HG03135 (cell line): Measurements from ENCODE around the gene CREB3L2.
"Not testable (repeated sequence)": the region's sequence is repeated elsewhere in the genome, so short reads cannot be mapped to it uniquely, and the experiment has no call there.

Experiments used
- ATAC-seq: cut with Tn5 transposase; IDR thresholded peaks from one replicate; pipeline ENCODE4 v1.9.1; 2021; ENCODE audit warnings: mild to moderate bottlenecking, moderate library complexity; ENCODE audit not compliant: unreplicated experiment

The CREB3L2 gene

DNA sequence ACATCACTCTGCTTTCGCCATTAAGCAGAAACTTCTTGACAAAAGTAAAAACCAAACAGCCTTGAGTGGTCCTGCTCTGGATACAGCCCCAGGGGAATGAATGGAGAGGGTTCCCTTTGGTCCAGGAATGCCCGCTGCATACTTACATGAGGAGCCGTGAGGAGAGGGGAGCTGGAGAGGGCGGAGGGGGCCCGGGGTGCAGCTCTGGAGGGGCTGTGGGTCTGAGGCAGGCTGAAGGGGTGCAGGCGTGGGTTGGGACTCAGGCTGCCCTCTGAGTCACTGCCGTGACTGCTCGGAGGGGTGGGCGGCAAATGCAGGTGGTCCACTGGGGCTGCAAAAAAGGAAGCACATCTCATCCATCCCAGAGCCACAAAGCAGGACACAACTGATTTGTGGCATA, 93.8 kb downstream of the CREB3L2 start:
- no peak for ATAC-seq

DNA sequence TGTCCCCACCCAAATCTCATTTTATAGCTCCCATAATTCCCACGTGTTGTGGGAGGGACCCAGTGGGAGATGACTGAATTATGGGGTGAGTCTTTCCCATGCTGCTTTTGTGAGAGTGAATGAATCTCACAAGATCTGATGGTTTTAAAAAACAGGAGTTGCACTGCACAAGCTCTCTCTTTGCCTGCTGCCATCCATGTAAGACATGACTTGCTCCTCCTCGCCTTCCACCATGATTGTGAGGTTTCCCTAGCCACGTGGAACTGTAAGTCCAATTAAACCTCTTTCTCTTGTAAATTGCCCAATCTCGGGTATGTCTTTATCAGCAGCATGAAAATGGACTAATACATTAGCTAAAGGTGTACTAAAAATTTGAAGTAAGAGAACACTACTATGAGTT, 95.2 kb downstream of the CREB3L2 start:
- ATAC-seq = not testable (repeated sequence)

DNA sequence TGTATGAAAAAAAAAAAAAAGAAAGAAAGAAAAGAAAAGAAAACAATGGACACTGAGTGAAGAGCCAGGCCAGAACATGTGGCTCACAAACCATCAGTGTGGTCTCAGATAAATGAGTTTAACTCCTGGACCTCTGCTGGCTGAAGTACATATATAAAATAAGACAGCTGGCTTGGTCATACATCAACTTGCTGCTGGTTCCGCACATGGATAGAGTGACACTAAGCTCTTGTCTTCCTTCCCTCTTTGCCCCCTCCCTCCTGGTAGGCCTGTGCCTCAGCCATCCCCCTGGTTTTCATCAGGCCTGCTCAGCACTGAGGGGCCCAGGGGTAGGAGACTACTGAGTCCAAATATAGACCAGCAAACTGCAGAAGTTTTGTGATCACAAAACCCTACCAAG, 97.1 kb downstream of the CREB3L2 start:
- ATAC-seq = no peak

DNA sequence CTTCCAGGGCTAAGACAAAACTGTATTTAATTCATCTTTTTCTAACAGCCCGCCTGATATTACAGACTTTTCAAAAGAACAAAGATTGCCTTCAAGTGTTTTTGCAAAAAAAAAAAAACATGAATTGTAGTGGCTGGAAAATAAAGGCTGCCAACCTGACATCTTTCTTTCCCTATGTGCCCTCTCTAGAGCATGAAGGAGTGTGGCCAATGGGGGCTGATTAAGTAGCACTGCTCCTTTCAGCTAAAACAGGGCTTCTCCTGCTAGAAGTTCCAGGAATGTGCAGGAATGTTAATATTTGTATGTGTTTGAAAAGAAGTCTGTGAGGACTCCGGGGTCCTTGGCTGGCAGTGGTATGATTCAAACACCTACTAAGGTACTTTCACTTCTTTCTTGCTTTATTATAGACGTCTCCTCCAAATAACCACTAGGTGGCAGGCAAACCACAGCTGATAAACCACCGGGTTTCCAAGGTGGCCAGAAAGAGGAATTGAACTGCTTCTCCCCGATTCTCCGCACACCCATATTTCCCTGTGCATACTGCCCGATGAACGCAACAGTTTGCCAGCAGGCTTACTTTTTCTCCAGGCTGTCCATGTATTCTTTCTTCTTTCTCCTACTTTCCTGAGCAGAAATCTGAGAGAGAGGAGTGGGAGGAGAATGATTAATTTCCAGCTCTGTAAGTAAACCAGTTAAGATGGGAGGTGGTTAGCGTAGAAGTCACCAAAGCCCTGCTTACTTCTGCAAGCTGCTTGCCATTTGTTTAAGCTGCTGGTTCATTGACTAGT, 98.3 kb downstream of the CREB3L2 start:
- ATAC-seq = no peak

DNA sequence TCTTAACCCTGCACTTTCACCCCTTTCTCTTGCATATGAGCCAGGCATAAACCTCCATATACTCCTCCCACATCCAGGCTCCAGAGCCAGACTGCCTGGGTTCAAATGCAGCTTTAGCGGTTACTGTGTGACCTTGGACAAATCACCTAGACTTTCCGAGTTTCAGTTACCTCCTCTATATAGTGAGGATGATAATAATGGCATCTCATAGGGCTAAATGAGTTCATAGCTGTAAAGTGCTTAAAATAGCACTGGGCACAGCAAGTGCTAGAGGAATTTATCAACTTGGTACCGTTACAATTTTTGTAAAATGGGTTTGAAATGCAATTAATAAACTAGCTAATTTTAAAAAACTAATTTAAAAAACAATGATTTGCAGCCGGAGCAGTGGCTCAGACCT, 101.7 kb downstream of the CREB3L2 start:
- ATAC-seq = no peak

DNA sequence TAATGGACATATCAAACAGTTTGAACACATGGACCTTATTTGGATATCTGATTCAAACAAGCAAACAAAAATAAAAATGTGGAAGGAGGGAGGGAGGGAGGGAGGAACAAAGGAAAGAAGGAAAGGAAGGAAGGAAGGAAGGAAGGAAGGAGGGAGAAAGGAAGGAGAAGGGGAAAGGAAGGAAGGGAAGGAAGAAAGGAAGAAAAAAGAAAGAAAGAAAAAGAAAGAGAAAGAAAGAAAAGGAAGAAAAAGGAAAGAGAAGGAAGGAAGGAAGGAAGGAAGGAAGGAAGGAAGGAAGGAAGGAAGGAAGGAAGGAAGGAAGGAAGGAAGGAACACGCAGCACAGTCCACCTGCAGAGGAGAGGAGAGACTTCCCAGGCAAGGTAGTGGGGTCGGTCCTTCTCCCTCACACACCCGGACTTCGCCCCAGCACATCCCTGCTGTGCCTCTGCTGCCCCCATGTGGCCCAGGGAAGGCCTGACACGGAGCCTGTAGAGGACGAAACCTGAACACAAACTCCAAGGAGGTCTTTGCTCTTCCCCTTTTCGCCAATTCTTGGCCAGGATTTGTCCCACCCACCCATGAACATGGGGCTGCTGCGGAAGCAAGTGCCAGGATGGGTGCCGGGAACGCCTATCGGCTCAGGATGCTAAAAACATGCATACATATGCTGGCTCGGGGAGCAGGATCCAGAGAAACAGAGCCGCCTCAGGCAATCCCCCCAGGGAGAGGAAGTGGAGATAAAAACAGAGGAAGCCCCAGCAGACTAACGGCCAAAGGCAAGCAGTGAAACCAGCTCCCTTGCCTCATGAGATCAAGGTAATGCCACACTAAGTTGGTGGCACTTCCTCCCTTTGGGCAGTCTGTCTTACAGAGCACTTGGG, 102.8 kb downstream of the CREB3L2 start:
- peak; percentile 73 for ATAC-seq

DNA sequence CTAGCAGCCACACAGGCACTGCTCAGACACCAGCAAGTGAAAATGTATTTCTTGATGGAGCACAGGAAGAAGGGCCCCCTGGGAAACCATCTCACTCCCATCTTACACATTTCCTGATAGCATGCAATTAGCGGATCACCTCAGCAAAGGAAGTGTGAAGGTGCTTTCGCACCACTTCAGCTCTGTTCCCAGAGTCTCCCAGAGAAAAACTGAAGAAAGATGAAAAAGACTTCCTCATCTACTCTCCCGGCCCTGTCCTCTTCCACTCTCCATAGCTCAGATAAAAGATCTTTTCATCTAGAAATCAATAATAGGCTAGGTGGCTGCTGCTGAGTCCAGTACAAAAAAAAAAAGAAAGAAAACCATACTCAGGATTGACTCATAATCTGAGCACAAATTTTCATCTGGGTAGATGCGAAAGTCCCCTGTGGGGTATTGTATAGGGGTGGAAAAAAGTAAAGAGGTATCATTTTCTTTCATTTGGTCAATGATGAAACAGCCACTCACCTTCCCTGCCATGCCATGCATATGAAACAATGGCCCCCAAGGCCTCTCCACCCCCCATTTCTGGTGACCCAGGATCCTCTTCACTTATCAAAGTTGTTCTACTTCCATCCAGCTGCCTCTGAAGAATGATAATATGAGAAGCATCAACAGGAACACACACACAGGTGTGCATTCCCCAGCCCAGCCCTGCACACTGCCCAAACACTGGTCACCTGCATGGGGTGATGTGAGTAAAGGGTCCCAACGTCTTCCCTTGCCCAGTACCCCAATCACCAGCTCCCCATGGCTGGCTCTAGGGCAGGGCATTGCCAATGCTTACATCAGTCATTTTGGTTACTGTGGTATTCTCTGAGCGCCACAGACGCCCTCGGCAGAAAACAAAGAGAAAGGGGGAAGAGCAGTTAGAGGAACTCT, 106.3 kb downstream of the CREB3L2 start:
- ATAC-seq = peak; percentile 76

DNA sequence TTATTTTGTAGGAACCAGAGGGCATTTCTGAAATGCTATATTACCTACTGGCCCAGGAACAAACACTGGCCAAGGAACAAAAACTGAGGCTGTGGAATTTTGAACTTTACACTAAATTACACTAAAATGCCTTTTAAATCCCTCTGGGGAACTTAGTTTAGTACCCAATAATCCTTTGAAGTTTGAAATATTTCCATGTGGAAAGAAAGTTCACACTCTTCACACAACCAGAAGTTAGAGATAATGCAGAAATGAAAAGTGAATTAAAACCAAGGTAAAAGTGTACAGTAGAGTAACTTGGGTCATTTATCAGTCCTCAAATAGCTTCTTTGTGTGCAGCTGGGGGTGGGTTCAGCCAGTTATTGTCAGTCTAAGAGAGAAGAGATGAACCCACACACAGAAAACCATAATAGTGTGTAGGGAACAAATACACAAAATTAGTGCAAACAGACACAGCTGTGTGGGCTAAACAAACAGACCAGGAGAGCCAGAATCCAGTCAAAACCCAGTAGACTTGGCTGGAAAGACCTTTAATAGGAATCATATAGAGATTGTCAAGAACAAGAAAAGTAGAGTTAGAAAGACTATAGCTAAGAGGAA, 108.6 kb downstream of the CREB3L2 start:
- no peak for ATAC-seq

DNA sequence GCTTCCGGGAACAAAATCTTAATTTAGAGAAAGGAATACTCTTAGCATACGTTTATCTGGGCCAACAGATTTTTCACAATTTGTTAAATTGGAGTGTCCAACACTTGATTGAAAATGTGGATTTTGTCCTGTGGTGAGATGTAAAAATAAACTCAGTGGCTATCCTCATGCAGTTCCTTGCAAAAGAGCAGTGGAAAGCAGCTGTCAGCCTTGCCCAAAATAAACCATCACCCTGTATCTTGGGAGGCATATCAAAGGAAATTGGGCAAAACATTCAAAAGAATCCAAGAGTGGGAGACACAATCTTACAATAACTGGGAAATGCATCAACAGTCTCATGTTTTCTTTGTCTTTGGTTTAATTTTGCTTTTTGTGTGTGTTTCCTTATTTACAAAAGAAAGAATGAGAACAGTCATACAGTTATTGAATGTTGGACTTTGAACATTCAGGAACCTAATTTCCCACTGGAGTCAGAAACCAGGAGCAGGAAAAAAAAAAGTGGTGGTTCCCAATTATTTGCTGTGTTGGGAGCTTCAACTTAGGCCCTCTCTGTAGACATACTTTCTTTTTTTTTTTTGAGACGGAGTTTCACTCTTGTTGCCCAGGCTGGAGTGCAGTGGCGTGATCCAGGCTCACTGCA, 110.8 kb downstream of the CREB3L2 start:
- ATAC-seq = no peak

DNA sequence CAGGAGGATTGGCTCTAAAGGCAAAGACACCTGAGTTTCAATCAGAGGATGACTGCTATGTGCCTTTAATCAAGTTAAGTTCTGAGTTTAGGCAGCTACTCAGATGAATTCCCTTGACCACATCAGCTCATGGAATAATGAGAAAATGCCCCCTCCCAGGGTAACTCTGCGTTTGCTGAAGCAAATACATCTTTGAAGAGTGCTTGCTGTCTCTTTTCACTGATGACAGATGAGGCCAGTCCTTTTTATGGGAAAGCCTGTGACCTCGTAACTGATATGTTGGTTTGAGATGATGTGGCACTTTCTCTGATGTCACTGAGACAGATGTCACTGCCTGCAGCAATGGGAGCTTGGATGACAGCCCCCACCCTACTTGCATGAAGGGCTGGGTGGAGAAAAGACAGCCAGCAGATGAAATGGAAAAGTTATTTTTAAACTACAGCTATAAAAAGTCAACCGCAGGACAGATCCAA, 111.4 kb downstream of the CREB3L2 start:
- no peak for ATAC-seq

DNA sequence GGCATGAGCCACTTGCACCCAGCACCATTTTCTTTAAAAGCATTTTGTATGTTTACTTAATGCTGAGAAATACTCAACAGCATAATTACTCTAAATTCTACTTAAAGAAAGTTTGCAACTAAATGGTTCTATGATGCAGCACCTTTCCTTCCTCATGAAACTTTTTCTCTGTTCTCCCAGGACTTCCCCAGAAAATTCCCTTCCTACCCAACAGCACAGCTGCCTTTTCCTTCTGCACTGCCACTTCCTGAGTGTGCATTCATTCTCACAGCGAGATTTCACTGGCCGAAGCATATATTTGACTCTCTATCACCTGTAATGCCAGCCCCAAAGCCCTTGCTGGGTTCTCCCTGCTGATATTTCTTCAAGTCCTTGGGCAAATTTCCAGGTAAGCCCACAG, 113.6 kb downstream of the CREB3L2 start:
- no peak for ATAC-seq

DNA sequence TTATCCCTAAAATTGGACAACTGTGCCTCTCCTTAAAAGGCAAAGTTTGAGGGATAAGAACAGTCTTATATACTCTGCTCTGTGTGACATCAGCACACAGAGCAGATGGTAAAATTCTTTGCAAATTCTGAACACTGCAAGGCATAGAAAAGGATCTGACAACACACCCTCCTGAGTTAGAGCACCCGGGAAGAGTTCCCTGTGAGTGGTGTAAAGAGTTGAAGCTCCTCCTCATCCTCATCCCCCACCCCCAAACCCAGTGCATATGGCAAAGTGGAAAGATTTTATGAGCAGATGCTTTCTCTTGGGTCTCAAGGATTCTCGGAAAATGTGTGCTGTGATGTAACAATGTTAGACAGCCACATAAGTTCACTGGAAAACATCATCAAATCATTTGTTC, 115.1 kb downstream of the CREB3L2 start:
- no peak for ATAC-seq

DNA sequence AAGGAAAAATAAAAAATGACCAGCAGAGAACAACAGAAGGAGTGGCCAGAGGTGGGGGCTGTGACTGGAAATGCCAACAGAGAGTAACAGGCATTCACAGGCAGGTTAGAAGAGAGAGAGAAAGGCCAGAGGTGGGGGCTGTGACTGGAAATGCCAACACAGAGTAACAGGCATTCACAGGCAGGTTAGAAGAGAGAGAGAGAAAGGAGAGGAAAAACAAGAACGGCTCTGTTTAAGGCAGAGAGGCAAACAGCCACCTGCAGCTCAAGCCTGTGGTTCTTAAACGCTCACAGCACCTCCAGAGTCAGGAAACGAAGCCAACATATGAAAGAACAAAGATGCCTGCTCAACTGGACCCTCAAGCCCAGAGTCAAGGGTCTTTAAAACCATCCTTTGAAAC, 115.6 kb downstream of the CREB3L2 start:
- no peak for ATAC-seq

DNA sequence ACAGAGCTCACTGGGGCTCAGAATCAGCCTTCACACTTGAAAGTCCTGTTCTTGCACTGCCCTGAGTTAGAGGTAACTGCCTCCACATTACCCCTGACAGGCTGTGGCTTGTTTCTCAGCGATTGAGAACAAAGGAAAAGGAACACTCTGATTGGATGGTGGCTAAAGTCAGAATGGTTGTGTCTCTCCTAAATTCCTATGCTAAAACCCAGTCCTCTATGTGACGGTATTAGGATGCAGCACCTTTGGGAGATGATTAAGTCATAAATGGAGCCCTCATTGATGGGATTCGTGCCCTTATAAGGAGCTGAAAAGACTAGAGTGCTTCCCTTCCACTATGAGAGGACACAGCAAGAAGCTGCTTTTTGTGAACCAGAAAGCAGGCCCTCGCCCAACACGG, 116.2 kb downstream of the CREB3L2 start:
- no peak for ATAC-seq

DNA sequence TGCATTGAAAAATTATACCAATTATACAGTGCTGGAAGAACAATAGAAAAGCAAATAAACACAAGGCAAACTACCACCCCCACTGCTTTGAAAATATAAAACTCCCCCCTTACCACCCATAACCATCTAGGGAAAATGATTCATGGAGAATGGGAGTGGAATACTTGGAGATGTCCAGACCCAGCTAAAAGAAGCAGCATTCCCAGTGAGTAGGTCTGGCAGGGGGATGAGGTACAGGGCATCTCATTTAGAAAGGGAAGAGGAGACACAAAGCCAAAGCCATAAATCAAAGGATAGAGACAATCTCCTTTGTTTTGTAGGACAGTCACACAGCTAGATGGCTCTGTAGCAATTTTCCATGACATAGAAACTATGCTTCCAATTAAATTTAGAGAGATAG, 119.1 kb downstream of the CREB3L2 start:
- ATAC-seq = no peak

DNA sequence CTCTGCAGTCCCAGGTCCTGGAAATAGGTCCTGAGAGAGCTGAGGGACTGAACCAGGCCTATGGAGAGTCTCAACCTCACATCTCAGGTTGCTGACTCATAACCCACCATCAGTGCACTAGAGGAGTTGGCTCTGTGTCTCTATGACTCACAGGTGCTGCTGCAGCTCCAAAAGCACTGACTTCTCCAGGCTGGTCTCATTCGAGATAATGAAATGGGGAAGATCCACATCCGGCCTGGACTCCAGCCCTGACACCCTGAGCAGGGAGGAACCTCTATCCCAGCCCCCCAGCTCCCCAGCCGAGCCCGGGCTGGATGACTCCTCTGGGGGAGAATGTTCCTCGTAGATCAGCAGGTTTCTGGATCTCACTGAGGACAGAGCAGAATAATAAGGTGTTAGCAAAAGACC, 119.6 kb downstream of the CREB3L2 start:
- ATAC-seq = peak; percentile 77

DNA sequence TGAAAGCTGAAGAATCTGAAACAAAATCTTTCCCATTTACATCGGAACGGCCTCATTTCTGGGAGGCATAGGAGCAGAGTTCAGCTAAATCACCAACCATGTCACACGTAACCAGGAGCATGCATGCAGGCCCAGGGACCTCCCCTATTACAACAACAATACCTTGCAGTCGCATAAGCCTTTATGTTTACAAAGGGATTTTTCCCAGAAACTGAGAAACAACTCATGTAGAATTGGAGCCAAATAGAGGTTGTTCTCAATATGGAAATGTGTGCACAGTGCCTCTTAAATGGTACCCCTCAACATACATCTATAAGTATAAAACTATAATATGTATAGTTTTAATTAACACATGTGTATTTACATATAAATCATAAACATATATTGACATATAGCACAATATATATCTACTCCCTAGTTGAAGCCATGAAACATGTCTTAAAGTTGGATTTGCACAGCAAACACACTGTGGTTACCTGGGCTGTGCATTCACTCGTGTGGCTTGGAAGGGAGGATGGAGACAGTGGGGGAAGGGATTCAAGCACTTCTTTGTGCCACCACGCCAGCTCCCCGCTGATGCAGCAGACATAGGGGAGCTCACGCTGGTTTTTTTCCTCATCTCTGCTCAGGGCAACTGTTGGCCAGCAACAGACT, 120.2 kb downstream of the CREB3L2 start:
- no peak for ATAC-seq

DNA sequence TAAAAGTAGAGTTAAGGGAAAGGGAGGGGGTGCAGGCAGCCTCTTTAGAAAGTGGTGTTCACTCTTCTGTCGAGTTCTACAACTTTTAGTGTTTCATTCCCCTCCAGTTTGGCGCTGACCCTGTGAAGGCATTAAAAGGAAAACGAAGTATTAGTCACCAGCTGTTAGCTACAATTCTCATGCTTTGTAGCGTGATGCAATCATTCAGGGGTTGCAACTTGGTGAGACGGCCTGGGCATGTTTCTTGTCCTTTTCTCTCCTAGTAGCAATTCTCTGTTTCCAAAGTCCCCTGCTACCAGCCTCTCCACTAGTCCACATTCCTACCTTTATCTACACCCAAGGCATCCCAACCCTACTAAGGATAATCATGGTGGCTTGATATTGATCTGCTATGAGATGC, 121.5 kb downstream of the CREB3L2 start:
- ATAC-seq = no peak

DNA sequence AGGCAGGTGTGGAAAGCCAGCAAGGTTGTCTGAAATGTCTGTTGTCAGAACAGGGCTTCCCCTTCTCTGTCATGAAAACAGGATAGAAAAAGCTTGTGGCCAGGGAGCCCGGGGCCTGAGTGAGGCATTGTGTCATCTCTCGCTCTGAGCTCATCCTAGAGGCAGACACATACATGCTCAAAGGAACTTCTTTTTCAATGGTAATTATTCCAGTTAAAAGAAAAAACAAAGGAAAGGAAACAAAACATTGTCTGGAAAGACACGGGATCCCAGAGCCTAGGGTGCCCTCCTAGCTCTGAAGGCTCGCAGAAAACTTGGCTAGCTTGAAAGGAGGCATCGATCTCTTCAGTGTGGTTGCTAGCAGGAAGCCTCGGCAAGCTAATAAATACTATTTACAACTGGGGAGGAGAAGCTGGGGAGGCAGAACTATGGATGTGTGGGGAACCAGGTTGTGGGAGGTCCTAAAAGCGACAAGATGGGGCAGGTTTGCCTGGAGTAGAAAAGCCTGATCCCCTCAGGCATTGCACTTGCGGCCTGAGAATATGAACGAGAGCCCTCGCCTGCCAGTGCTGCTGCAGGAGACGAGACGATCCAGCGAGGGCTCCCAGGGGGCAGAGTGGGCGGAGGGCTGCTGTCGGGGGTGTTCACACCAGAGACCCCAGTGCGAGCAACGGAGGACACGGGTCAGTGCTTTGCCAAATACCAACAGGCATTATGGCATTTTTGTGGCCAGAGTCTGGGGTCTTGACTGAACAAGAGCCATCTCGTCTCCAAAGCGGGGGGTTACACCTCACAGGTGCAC, 122.3 kb downstream of the CREB3L2 start:
- no peak for ATAC-seq
